GM12878 (cell line): Measurements from ENCODE around the gene NPBWR2. TPM values are rescaled to one million over a fixed set of nuclear protein-coding genes. Genes with fewer than 3 reads are reported as not detected.

Source experiments
- ATAC-seq: fragments of 200-7000 bp; cut with Tn5 transposase; 3 replicates; pipeline ENCODE4 v1.9.1; 2020; ENCODE audit warnings: mild to moderate bottlenecking, moderate library complexity
- BruUV-seq: library from RNA; stranded (reverse); fragments of 400-500 nt; replicated peaks from 2 replicates; lab custom pipeline; 2021; lab: Mats Ljungman, UMichigan
- CTCF ChIA-PET: fragments of 300-600 bp; sonication (Branson Sonifier 250); formaldehyde crosslinking; extraction: SDS; loops from one replicate; lab custom pipeline; 2021; ENCODE audit warnings: inconsistent platforms; lab: Yijun Ruan, JAX
- POLR2A ChIA-PET: fragments of 350-600 bp; formaldehyde crosslinking; extraction: SDS; loops from one replicate; lab custom pipeline; 2021; ENCODE audit warnings: inconsistent platforms; lab: Charles Lee
- RAD21 ChIA-PET: fragments of 300-600 bp; sonication (Branson Sonifier 250); formaldehyde crosslinking; loops from one replicate; lab custom pipeline; 2023; ENCODE audit warnings: antibody characterized with exemption; ENCODE audit not compliant: unreplicated experiment; lab: Charles Lee
- SMC1A ChIA-PET: fragments of 300-600 bp; sonication (Branson Sonifier 250); formaldehyde crosslinking; loops from one replicate; lab custom pipeline; 2023; ENCODE audit not compliant: unreplicated experiment, uncharacterized antibody; lab: Charles Lee
- DNase-seq: peaks from one replicate; pipeline ENCODE4 v3.0.0-alpha.2; 2011; ENCODE audit warnings: low read depth, low spot score
- FAIRE-seq: peaks from 3 replicates; lab custom pipeline; 2011; peaks lifted over from hg19 to GRCh38; lab: Jason Lieb, UNC
- H2AFZ ChIP-seq: 2 replicates; pipeline ENCODE4 v1.6.0; 2011; ENCODE audit warnings: low read depth, low read length, control low read depth; ENCODE audit not compliant: control insufficient read depth
- H3K27ac ChIP-seq: 2 replicates; pipeline ENCODE4 v1.5.1; 2011; ENCODE audit warnings: control low read depth; ENCODE audit not compliant: control insufficient read depth, insufficient read depth
- H3K27me3 ChIP-seq, 2 experiments: replicated peaks in 1 of 2; 2 replicates each; pipeline versions ENCODE4 v1.6.0 to v1.6.1; 2011; ENCODE audit warnings: low read length in 1 of 2; ENCODE audit not compliant: control insufficient read depth in 2 of 2, insufficient read depth in 2 of 2
- H3K36me3 ChIP-seq, 2 experiments: 2 replicates each; pipeline ENCODE4 v1.5.1; 2011; ENCODE audit warnings: low read length in 1 of 2; ENCODE audit not compliant: control insufficient read depth in 2 of 2, insufficient read depth in 2 of 2
- H3K4me1 ChIP-seq: 2 replicates; pipeline ENCODE4 v1.6.1; 2011; ENCODE audit warnings: mild to moderate bottlenecking, low read length, moderate library complexity, mixed read lengths; ENCODE audit not compliant: control insufficient read depth, insufficient read depth
- H3K4me2 ChIP-seq: 2 replicates; pipeline ENCODE4 v1.6.0; 2011; ENCODE audit warnings: control low read depth; ENCODE audit not compliant: control insufficient read depth, insufficient read depth
- H3K4me3 ChIP-seq: fragments of 200-600 bp; sonication (generic); 2 replicates; pipeline ENCODE4 v1.5.1; 2016
- H3K79me2 ChIP-seq: 2 replicates; pipeline ENCODE4 v1.6.0; 2011; ENCODE audit warnings: low read length; ENCODE audit not compliant: control insufficient read depth, insufficient read depth
- H3K9ac ChIP-seq: 2 replicates; pipeline ENCODE4 v1.8.0; 2011; ENCODE audit warnings: low read length, control low read depth, mixed read lengths; ENCODE audit not compliant: control insufficient read depth, insufficient read depth
- H3K9me3 ChIP-seq: replicated peaks from 3 replicates; pipeline ENCODE4 v1.5.1; 2011; ENCODE audit warnings: mild to moderate bottlenecking, low read length; ENCODE audit not compliant: control insufficient read depth, insufficient read depth
- H4K20me1 ChIP-seq: 2 replicates; pipeline ENCODE4 v1.6.0; 2011; ENCODE audit not compliant: control insufficient read depth, insufficient read depth
- CBX5 ChIP-seq: sonication (generic); IDR thresholded peaks from 2 replicates; pipeline ENCODE4 v1.6.1; 2016; ENCODE audit warnings: low read depth, moderate library complexity, mild to moderate bottlenecking, inconsistent platforms
- ESRRA ChIP-seq: IDR thresholded peaks from 2 replicates; pipeline ENCODE4 v1.6.1; 2012; ENCODE audit warnings: mild to moderate bottlenecking, low read length, improper control_type of control experiment
- GATAD2B ChIP-seq: fragments of 450-650 bp; conservative IDR thresholded peaks from 2 replicates; pipeline ENCODE4 v1.6.1; 2017; ENCODE audit warnings: low read depth, mild to moderate bottlenecking, moderate library complexity
- IKZF1 ChIP-seq: fragments of 450-650 bp; conservative IDR thresholded peaks from 2 replicates; pipeline ENCODE4 v1.6.1; 2017; ENCODE audit warnings: antibody characterized with exemption, mild to moderate bottlenecking
- SUZ12 ChIP-seq: fragments of 200-600 bp; sonication (generic); IDR thresholded peaks from one replicate; pipeline ENCODE4 v1.6.1; 2018; ENCODE audit warnings: antibody characterized with exemption, mild to moderate bottlenecking; ENCODE audit not compliant: unreplicated experiment
- YBX1 ChIP-seq: fragments of 450-650 bp; IDR thresholded peaks from 2 replicates; pipeline ENCODE4 v1.6.1; 2016; ENCODE audit warnings: antibody characterized with exemption
- ZNF384 ChIP-seq: IDR thresholded peaks from 2 replicates; pipeline ENCODE4 v1.6.1; 2012; ENCODE audit warnings: low read depth, mild to moderate bottlenecking, low read length, improper control_type of control experiment, borderline replicate concordance
- ZNF622 ChIP-seq: fragments of 450-650 bp; IDR thresholded peaks from 2 replicates; pipeline ENCODE4 v1.6.1; 2017; ENCODE audit warnings: mild to moderate bottlenecking, inconsistent platforms
- WGBS: methylation state at CpG from one replicate; pipeline ENCODE4 v1.1.6; 2016; ENCODE audit warnings: low lambda C conversion rate; ENCODE audit not compliant: insufficient replicate concordance, insufficient coverage; ENCODE audit errors: missing lambda C conversion rate; 5-methylcytosine and 5-hydroxymethylcytosine counted together
- in situ Hi-C: fragments of 300-500 bp; cut with MboI; formaldehyde crosslinking; loops from 9 replicates; pipeline ENCODE4 v1.14.3; 2018; ENCODE audit warnings: mixed read lengths
- intact Hi-C: fragments of 100-400 bp; cut with micrococcal nuclease; formaldehyde crosslinking; loops from one replicate; pipeline ENCODE4 v1.14.2; 2022; ENCODE audit not compliant: unreplicated experiment
- polyA plus RNA-seq, 11 experiments: library from polyadenylated mRNA; depleted of rRNA in 4 of 11; unstranded in 6 of 11; stranded (reverse) in 5 of 11; fragments of >200 nt; fragmentation: Nextera tagmentation in 4 of 11; fragmentation: Illumina TruSeq in 1 of 11; extraction: Ambion mirVana in 4 of 11; extraction: Trizol in 1 of 11; gene quantifications; 1 replicate in 1 of 11; 2 replicates in 10 of 11; pipeline versions ENCODE4 v1.2.1 to v1.2.3, GENCODE V29; 2011 to 2016; ENCODE audit warnings: inconsistent platforms in 2 of 11, missing spikeins in 2 of 11, low read depth in 1 of 11
- total RNA-seq, 4 experiments: library from RNA; depleted of rRNA in 3 of 4; stranded (reverse); fragments of >200 nt in 3 of 4; fragmentation: Illumina TruSeq in 1 of 4; extraction: Trizol in 1 of 4; gene quantifications; 2 replicates each; pipeline versions ENCODE4 v1.2.1 to v1.2.3, GENCODE V29; 2013 to 2021
- TF ChIP-seq, protein P1 (sequence below): IDR thresholded peaks from 2 replicates; pipeline ENCODE4 v1.6.1; 2012; ENCODE audit warnings: low read depth, low read length, improper control_type of control experiment
- TF ChIP-seq, protein P2 (sequence below): fragments of 450-650 bp; IDR thresholded peaks from 2 replicates; pipeline ENCODE4 v1.6.1; 2017; ENCODE audit warnings: mild to moderate bottlenecking, moderate library complexity
- TF ChIP-seq, protein P3 (sequence below): fragments of 450-650 bp; IDR thresholded peaks from 2 replicates; pipeline ENCODE4 v1.6.1; 2014; ENCODE audit warnings: mild to moderate bottlenecking
- TF ChIP-seq, protein P4 (sequence below): IDR thresholded peaks from 2 replicates; pipeline ENCODE4 v1.6.1; 2012; ENCODE audit warnings: mild to moderate bottlenecking, low read depth, low read length
- TF ChIP-seq, protein P5 (sequence below): IDR thresholded peaks from 2 replicates; pipeline ENCODE4 v1.6.1; 2012; ENCODE audit warnings: low read depth, low read length, improper control_type of control experiment

Gene NPBWR2
- total and polyA plus RNA-seq, 10 of the 15 experiments (the other 5 are each of a cell fraction or from before 2014, with no cell fraction given), result not detected

DNA sequence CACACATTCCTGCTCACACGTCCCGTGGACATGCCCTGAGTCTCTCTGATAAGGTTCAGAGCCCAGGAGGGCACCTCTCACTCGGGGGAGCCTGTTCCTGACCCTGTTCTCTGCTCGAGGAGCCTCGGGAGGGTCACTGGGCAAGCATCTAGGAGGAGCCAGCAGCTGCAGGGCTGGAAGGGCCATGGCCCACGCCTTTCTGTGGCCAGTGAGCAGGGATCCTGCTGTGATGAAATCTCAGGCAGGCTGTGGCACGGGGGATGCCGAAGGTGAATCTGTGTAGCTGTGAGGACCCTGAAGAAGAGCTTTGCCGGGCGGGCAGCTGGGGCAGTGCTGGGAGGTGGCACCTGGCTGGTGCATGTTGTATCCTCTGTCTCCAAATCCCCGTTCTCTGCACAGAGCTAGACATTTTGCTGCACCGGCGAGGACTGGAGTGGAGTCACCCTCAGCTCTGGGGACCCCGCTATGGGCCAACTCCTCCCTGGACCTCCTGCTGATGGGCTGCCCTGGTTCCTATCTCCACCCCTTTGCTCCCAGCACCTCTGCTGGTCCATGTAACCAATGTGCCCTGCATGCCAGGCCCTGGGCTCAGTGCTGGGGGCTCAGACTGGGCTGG, 7.1 kb upstream of the NPBWR2 start:
- ChIA-PET POLR2A (interaction anchor here (0.6 kb wide), 1 partner anchor 126 kb away, joined by 3 read pairs; no protein-coding TSS in a partner anchor), RAD21 (interaction anchor here (0.7 to 1.7 kb wide), 3 partner anchors 14 to 33 kb away, joined by 3 to 7 read pairs (median 6); no protein-coding TSS in a partner anchor), CTCF (interaction anchor here (1.0 to 2.8 kb wide), 3 partner anchors 12 to 30 kb away, joined by 3 to 12 read pairs (median 3); partner anchors contain the start of gene LKAAEAR1), SMC1A (interaction anchor here (2.3 kb wide), 1 partner anchor 31 kb away, joined by 7 read pairs; the partner anchor contains the start of gene LKAAEAR1)
- in situ Hi-C loops (no loop called here), intact Hi-C loops (no loop called here)
- Histone ChIP-seq H3K79me2 (no peaks in the 10 kb centered on the region), H4K20me1 (no peaks in the 10 kb centered on the region), H3K9ac (no peak overlapping the region), H3K27me3 (peaks cover 0 to 3% of the 10 kb centered on the region in 2 experiments; a peak in 1 of 4 replicates), H3K4me2 (no peak overlapping the region), H3K4me3 (no peak overlapping the region), H3K27ac (no peak overlapping the region), H3K9me3 (no peaks in the 10 kb centered on the region), H3K36me3 (no peaks in the 10 kb centered on the region), H3K4me1 (no peaks in the 10 kb centered on the region), H2AFZ (no peak overlapping the region)
- FAIRE-seq (no peak), ATAC-seq (no peak), DNase-seq (no peak)
- no TSS peak for BruUV-seq
- 31% methylated on average over 14 of the region's 14 CpGs for WGBS
- TF ChIP-seq ZNF622, result no peak
- no peak for TF ChIP-seq YBX1
- no peak for TF ChIP-seq ZNF384
- TF ChIP-seq, protein P1, sequence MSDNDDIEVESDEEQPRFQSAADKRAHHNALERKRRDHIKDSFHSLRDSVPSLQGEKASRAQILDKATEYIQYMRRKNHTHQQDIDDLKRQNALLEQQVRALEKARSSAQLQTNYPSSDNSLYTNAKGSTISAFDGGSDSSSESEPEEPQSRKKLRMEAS, result no peak
- TF ChIP-seq, protein P2, sequence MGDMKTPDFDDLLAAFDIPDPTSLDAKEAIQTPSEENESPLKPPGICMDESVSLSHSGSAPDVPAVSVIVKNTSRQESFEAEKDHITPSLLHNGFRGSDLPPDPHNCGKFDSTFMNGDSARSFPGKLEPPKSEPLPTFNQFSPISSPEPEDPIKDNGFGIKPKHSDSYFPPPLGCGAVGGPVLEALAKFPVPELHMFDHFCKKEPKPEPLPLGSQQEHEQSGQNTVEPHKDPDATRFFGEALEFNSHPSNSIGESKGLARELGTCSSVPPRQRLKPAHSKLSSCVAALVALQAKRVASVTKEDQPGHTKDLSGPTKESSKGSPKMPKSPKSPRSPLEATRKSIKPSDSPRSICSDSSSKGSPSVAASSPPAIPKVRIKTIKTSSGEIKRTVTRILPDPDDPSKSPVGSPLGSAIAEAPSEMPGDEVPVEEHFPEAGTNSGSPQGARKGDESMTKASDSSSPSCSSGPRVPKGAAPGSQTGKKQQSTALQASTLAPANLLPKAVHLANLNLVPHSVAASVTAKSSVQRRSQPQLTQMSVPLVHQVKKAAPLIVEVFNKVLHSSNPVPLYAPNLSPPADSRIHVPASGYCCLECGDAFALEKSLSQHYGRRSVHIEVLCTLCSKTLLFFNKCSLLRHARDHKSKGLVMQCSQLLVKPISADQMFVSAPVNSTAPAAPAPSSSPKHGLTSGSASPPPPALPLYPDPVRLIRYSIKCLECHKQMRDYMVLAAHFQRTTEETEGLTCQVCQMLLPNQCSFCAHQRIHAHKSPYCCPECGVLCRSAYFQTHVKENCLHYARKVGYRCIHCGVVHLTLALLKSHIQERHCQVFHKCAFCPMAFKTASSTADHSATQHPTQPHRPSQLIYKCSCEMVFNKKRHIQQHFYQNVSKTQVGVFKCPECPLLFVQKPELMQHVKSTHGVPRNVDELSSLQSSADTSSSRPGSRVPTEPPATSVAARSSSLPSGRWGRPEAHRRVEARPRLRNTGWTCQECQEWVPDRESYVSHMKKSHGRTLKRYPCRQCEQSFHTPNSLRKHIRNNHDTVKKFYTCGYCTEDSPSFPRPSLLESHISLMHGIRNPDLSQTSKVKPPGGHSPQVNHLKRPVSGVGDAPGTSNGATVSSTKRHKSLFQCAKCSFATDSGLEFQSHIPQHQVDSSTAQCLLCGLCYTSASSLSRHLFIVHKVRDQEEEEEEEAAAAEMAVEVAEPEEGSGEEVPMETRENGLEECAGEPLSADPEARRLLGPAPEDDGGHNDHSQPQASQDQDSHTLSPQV, result no peak
- TF ChIP-seq, protein P3, sequence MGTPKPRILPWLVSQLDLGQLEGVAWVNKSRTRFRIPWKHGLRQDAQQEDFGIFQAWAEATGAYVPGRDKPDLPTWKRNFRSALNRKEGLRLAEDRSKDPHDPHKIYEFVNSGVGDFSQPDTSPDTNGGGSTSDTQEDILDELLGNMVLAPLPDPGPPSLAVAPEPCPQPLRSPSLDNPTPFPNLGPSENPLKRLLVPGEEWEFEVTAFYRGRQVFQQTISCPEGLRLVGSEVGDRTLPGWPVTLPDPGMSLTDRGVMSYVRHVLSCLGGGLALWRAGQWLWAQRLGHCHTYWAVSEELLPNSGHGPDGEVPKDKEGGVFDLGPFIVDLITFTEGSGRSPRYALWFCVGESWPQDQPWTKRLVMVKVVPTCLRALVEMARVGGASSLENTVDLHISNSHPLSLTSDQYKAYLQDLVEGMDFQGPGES, result no peak
- TF ChIP-seq, protein P4, sequence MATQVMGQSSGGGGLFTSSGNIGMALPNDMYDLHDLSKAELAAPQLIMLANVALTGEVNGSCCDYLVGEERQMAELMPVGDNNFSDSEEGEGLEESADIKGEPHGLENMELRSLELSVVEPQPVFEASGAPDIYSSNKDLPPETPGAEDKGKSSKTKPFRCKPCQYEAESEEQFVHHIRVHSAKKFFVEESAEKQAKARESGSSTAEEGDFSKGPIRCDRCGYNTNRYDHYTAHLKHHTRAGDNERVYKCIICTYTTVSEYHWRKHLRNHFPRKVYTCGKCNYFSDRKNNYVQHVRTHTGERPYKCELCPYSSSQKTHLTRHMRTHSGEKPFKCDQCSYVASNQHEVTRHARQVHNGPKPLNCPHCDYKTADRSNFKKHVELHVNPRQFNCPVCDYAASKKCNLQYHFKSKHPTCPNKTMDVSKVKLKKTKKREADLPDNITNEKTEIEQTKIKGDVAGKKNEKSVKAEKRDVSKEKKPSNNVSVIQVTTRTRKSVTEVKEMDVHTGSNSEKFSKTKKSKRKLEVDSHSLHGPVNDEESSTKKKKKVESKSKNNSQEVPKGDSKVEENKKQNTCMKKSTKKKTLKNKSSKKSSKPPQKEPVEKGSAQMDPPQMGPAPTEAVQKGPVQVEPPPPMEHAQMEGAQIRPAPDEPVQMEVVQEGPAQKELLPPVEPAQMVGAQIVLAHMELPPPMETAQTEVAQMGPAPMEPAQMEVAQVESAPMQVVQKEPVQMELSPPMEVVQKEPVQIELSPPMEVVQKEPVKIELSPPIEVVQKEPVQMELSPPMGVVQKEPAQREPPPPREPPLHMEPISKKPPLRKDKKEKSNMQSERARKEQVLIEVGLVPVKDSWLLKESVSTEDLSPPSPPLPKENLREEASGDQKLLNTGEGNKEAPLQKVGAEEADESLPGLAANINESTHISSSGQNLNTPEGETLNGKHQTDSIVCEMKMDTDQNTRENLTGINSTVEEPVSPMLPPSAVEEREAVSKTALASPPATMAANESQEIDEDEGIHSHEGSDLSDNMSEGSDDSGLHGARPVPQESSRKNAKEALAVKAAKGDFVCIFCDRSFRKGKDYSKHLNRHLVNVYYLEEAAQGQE, result no peak
- no peak for TF ChIP-seq ESRRA
- no peak for TF ChIP-seq CBX5
- TF ChIP-seq, protein P5, sequence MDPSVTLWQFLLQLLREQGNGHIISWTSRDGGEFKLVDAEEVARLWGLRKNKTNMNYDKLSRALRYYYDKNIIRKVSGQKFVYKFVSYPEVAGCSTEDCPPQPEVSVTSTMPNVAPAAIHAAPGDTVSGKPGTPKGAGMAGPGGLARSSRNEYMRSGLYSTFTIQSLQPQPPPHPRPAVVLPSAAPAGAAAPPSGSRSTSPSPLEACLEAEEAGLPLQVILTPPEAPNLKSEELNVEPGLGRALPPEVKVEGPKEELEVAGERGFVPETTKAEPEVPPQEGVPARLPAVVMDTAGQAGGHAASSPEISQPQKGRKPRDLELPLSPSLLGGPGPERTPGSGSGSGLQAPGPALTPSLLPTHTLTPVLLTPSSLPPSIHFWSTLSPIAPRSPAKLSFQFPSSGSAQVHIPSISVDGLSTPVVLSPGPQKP, result no peak
- no peak for TF ChIP-seq SUZ12
- no peak for TF ChIP-seq GATAD2B
- no peak for TF ChIP-seq IKZF1
